ENCODE measurements around the gene APRT.

GRCh38 chr16:88800277-88800592 lies 11.5 kb downstream of the APRT start:
- TF ChIP-seq ZNF274 (IDR thresholded peaks at IDR 0.05; ENCODE audit: borderline replicate concordance, extremely low read depth, low read length), result no peak
- no peak for TF ChIP-seq SIN3A (conservative IDR thresholded peaks at IDR 0.05 in 1 of 2, IDR thresholded peaks at IDR 0.05 in 1 of 2; ENCODE audit: low read depth in 1 of 2, low read length in 2 of 2)
- TF ChIP-seq EP300 (IDR thresholded peaks at IDR 0.05; ENCODE audit: borderline replicate concordance in 1 of 2, low read depth in 2 of 2, low read length in 2 of 2), result no peak
- TF ChIP-seq POLR2AphosphoS5 (IDR thresholded peaks at IDR 0.05; ENCODE audit: low read depth, low read length), result no peak
- no peak for TF ChIP-seq EZH2 (IDR thresholded peaks at IDR 0.05; ENCODE audit: low read depth, low read length, severe bottlenecking)
- no peak for TF ChIP-seq POLR2A (IDR thresholded peaks at IDR 0.05; ENCODE audit: control extremely low read depth in 1 of 2, low read depth in 2 of 2, low read length in 2 of 2)
- no peak for TF ChIP-seq SP1 (IDR thresholded peaks at IDR 0.05; ENCODE audit: low read depth, low read length)

Measured in H1 (cell line).